ENCODE measurements around the gene FKBP2.

The FKBP2 gene

GRCh38 chr11:64286801-64287159, 45.9 kb downstream of the FKBP2 start:
- DNase-seq, result no peak

GRCh38 chr11:64287676-64288352, 46.9 kb downstream of the FKBP2 start:
- DNase-seq, result no peak

- DNase-seq, result no peak
Measured at GRCh38 chr11:64288353-64288750, 47.5 kb downstream of the FKBP2 start.

GRCh38 chr11:64289002-64289564, 48.2 kb downstream of the FKBP2 start:
- no peak for DNase-seq

- no peak for DNase-seq
Measured at GRCh38 chr11:64290352-64291261, 49.7 kb downstream of the FKBP2 start.

- DNase-seq, result no peak
Measured at GRCh38 chr11:64291262-64291751, 50.4 kb downstream of the FKBP2 start, which contains the start of gene KCNK4. Gene KCNK4, plus strand, starts transcription at chr11:64291302. Its CDS starts 1,717 bp downstream, at chr11:64293019.

GRCh38 chr11:64291752-64292459, 51.0 kb downstream of the FKBP2 start:
- DNase-seq, result no peak

- no peak for DNase-seq
Measured at GRCh38 chr11:64292460-64293254, 51.8 kb downstream of the FKBP2 start.
